GM12878 (cell line): Measurements from ENCODE around the gene CSTPP1. TPM values are rescaled to one million over a fixed set of nuclear protein-coding genes. Genes with fewer than 3 reads are reported as not detected.

Experiments
- ATAC-seq: fragments of 200-7000 bp; cut with Tn5 transposase; 3 replicates; pipeline ENCODE4 v1.9.1; 2020; ENCODE audit warnings: mild to moderate bottlenecking, moderate library complexity
- BruUV-seq: library from RNA; stranded (reverse); fragments of 400-500 nt; replicated peaks from 2 replicates; lab custom pipeline; 2021; lab: Mats Ljungman, UMichigan
- CTCF ChIA-PET: fragments of 300-600 bp; sonication (Branson Sonifier 250); formaldehyde crosslinking; extraction: SDS; loops from one replicate; lab custom pipeline; 2021; ENCODE audit warnings: inconsistent platforms; lab: Yijun Ruan, JAX
- POLR2A ChIA-PET: fragments of 350-600 bp; formaldehyde crosslinking; extraction: SDS; loops from one replicate; lab custom pipeline; 2021; ENCODE audit warnings: inconsistent platforms; lab: Charles Lee
- RAD21 ChIA-PET: fragments of 300-600 bp; sonication (Branson Sonifier 250); formaldehyde crosslinking; loops from one replicate; lab custom pipeline; 2023; ENCODE audit warnings: antibody characterized with exemption; ENCODE audit not compliant: unreplicated experiment; lab: Charles Lee
- SMC1A ChIA-PET: fragments of 300-600 bp; sonication (Branson Sonifier 250); formaldehyde crosslinking; loops from one replicate; lab custom pipeline; 2023; ENCODE audit not compliant: unreplicated experiment, uncharacterized antibody; lab: Charles Lee
- DNase-seq: peaks from one replicate; pipeline ENCODE4 v3.0.0-alpha.2; 2011; ENCODE audit warnings: low read depth, low spot score
- FAIRE-seq: peaks from 3 replicates; lab custom pipeline; 2011; peaks lifted over from hg19 to GRCh38; lab: Jason Lieb, UNC
- H2AFZ ChIP-seq: 2 replicates; pipeline ENCODE4 v1.6.0; 2011; ENCODE audit warnings: low read depth, low read length, control low read depth; ENCODE audit not compliant: control insufficient read depth
- H3K27ac ChIP-seq: 2 replicates; pipeline ENCODE4 v1.5.1; 2011; ENCODE audit warnings: control low read depth; ENCODE audit not compliant: control insufficient read depth, insufficient read depth
- H3K27me3 ChIP-seq, 2 experiments: replicated peaks in 1 of 2; 2 replicates each; pipeline versions ENCODE4 v1.6.0 to v1.6.1; 2011; ENCODE audit warnings: low read length in 1 of 2; ENCODE audit not compliant: control insufficient read depth in 2 of 2, insufficient read depth in 2 of 2
- H3K36me3 ChIP-seq, 2 experiments: 2 replicates each; pipeline ENCODE4 v1.5.1; 2011; ENCODE audit warnings: low read length in 1 of 2; ENCODE audit not compliant: control insufficient read depth in 2 of 2, insufficient read depth in 2 of 2
- H3K4me1 ChIP-seq: 2 replicates; pipeline ENCODE4 v1.6.1; 2011; ENCODE audit warnings: mild to moderate bottlenecking, low read length, moderate library complexity, mixed read lengths; ENCODE audit not compliant: control insufficient read depth, insufficient read depth
- H3K4me2 ChIP-seq: 2 replicates; pipeline ENCODE4 v1.6.0; 2011; ENCODE audit warnings: control low read depth; ENCODE audit not compliant: control insufficient read depth, insufficient read depth
- H3K4me3 ChIP-seq: fragments of 200-600 bp; sonication (generic); 2 replicates; pipeline ENCODE4 v1.5.1; 2016
- H3K79me2 ChIP-seq: 2 replicates; pipeline ENCODE4 v1.6.0; 2011; ENCODE audit warnings: low read length; ENCODE audit not compliant: control insufficient read depth, insufficient read depth
- H3K9ac ChIP-seq: 2 replicates; pipeline ENCODE4 v1.8.0; 2011; ENCODE audit warnings: low read length, control low read depth, mixed read lengths; ENCODE audit not compliant: control insufficient read depth, insufficient read depth
- H3K9me3 ChIP-seq: replicated peaks from 3 replicates; pipeline ENCODE4 v1.5.1; 2011; ENCODE audit warnings: mild to moderate bottlenecking, low read length; ENCODE audit not compliant: control insufficient read depth, insufficient read depth
- H4K20me1 ChIP-seq: 2 replicates; pipeline ENCODE4 v1.6.0; 2011; ENCODE audit not compliant: control insufficient read depth, insufficient read depth
- JUND ChIP-seq: IDR thresholded peaks from 2 replicates; pipeline ENCODE4 v1.6.1; 2012; ENCODE audit warnings: low read depth, mild to moderate bottlenecking, low read length, improper control_type of control experiment, moderate library complexity
- POLR2AphosphoS2 ChIP-seq: IDR thresholded peaks from 2 replicates; pipeline ENCODE4 v1.6.1; 2011; ENCODE audit warnings: low read depth, mild to moderate bottlenecking, low read length, improper control_type of control experiment, moderate library complexity
- POLR2AphosphoS5 ChIP-seq: IDR thresholded peaks from 2 replicates; pipeline ENCODE4 v1.6.1; 2011; ENCODE audit warnings: mild to moderate bottlenecking, low read length, inconsistent platforms
- REST ChIP-seq: IDR thresholded peaks from 2 replicates; pipeline ENCODE4 v1.6.1; 2012; ENCODE audit warnings: mild to moderate bottlenecking, low read depth, low read length
- TCF7 ChIP-seq: IDR thresholded peaks from 2 replicates; pipeline ENCODE4 v1.6.1; 2014; ENCODE audit warnings: antibody characterized with exemption, borderline replicate concordance
- USF2 ChIP-seq: IDR thresholded peaks from 2 replicates; pipeline ENCODE4 v1.6.1; 2011; ENCODE audit warnings: low read depth, low read length, improper control_type of control experiment, borderline replicate concordance
- ZNF217 ChIP-seq: fragments of 450-650 bp; IDR thresholded peaks from 2 replicates; pipeline ENCODE4 v1.6.1; 2017; ENCODE audit warnings: antibody characterized with exemption, mild to moderate bottlenecking
- ZSCAN29 ChIP-seq: fragments of 450-650 bp; IDR thresholded peaks from 2 replicates; pipeline ENCODE4 v1.6.1; 2017; ENCODE audit warnings: mild to moderate bottlenecking, moderate library complexity
- WGBS: methylation state at CpG from one replicate; pipeline ENCODE4 v1.1.6; 2016; ENCODE audit warnings: low lambda C conversion rate; ENCODE audit not compliant: insufficient replicate concordance, insufficient coverage; ENCODE audit errors: missing lambda C conversion rate; 5-methylcytosine and 5-hydroxymethylcytosine counted together
- in situ Hi-C: fragments of 300-500 bp; cut with MboI; formaldehyde crosslinking; loops from 9 replicates; pipeline ENCODE4 v1.14.3; 2018; ENCODE audit warnings: mixed read lengths
- intact Hi-C: fragments of 100-400 bp; cut with micrococcal nuclease; formaldehyde crosslinking; loops from one replicate; pipeline ENCODE4 v1.14.2; 2022; ENCODE audit not compliant: unreplicated experiment
- polyA plus RNA-seq, 11 experiments: library from polyadenylated mRNA; depleted of rRNA in 4 of 11; unstranded in 6 of 11; stranded (reverse) in 5 of 11; fragments of >200 nt; fragmentation: Nextera tagmentation in 4 of 11; fragmentation: Illumina TruSeq in 1 of 11; extraction: Ambion mirVana in 4 of 11; extraction: Trizol in 1 of 11; gene quantifications; 1 replicate in 1 of 11; 2 replicates in 10 of 11; pipeline versions ENCODE4 v1.2.1 to v1.2.3, GENCODE V29; 2011 to 2016; ENCODE audit warnings: inconsistent platforms in 2 of 11, missing spikeins in 2 of 11, low read depth in 1 of 11
- total RNA-seq, 4 experiments: library from RNA; depleted of rRNA in 3 of 4; stranded (reverse); fragments of >200 nt in 3 of 4; fragmentation: Illumina TruSeq in 1 of 4; extraction: Trizol in 1 of 4; gene quantifications; 2 replicates each; pipeline versions ENCODE4 v1.2.1 to v1.2.3, GENCODE V29; 2013 to 2021
- TF ChIP-seq, protein P1 (sequence below): fragments of 450-650 bp; IDR thresholded peaks from 2 replicates; pipeline ENCODE4 v1.6.1; 2014; ENCODE audit warnings: mild to moderate bottlenecking

CSTPP1 gene
- total and polyA plus RNA-seq, 10 of the 15 experiments (the other 5 are each of a cell fraction or from before 2014, with no cell fraction given), result 7.1 to 23.4 (median 17.5) TPM

DNA sequence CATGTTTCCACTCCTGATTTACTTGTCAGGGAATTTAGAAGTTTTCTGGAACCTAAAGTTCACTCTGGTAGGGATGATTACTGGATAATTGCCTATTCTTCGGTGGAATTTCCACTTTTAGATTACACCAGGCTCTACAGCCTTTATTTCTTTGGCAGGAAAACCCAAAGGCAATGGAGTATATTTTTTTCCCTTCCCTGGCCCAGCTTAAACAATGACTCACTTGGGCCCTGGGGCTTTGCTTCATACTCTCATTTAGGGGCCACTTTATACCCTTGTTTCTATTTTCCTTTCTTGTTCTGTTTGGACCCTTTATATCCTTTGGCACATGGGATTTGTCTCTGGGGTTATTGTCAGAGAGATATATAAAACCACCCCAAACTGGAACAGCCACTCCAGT, 114.7 kb downstream of the CSTPP1 start (continued):
- no peak for TF ChIP-seq POLR2AphosphoS5
- no peak for TF ChIP-seq REST
- TF ChIP-seq USF2, result no peak
- no peak for TF ChIP-seq ZNF217
- TF ChIP-seq, protein P1, sequence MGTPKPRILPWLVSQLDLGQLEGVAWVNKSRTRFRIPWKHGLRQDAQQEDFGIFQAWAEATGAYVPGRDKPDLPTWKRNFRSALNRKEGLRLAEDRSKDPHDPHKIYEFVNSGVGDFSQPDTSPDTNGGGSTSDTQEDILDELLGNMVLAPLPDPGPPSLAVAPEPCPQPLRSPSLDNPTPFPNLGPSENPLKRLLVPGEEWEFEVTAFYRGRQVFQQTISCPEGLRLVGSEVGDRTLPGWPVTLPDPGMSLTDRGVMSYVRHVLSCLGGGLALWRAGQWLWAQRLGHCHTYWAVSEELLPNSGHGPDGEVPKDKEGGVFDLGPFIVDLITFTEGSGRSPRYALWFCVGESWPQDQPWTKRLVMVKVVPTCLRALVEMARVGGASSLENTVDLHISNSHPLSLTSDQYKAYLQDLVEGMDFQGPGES, result no peak

GRCh38 chr11:47052165-47052564, 115.6 kb downstream of the CSTPP1 start:
- no peak overlapping the region for H2AFZ ChIP-seq
- intact Hi-C loops, result no loop called here
- H4K20me1 ChIP-seq, result no peaks in the 10 kb centered on the region
- POLR2A ChIA-PET, result interaction anchor here (0.6 to 0.7 kb wide), 2 partner anchors 172 to 190 kb away, joined by 4 to 6 read pairs; no protein-coding TSS in a partner anchor
- no peak for FAIRE-seq
- H3K4me2 ChIP-seq, result no peak overlapping the region
- no peak for DNase-seq
- H3K4me3 ChIP-seq, result no peak overlapping the region
- no peaks in the 10 kb centered on the region; a peak in 1 of 4 replicates for H3K36me3 ChIP-seq
- no peak for TF ChIP-seq TCF7
- no peak for TF ChIP-seq JUND
- TF ChIP-seq POLR2AphosphoS2, result no peak
- no peak for TF ChIP-seq ZSCAN29
- TF ChIP-seq, all 136 proteins: peak for 0
- Histone ChIP-seq H3K27ac (no peak overlapping the region), H3K27me3 (no peaks in the 10 kb centered on the region), H3K4me1 (peaks cover 5% of the 10 kb centered on the region), H3K9ac (no peak overlapping the region), H3K79me2 (no peaks in the 10 kb centered on the region), H3K9me3 (no peaks in the 10 kb centered on the region)
- CTCF ChIA-PET, result no interaction called here
- RAD21 ChIA-PET, result no interaction called here
- in situ Hi-C loops, result no loop called here
- WGBS, result 96% methylated on average over 7 of the region's 7 CpGs
- ATAC-seq, result no peak
- SMC1A ChIA-PET, result no interaction called here
- BruUV-seq, result no TSS peak
